HepG2 (cell line): Measurements from ENCODE around the gene FMNL1. TPM values are rescaled to one million over a fixed set of nuclear protein-coding genes. Genes with fewer than 3 reads are reported as not detected.

Experiments used
- CC2D1A ChIP-seq: sonication (generic); formaldehyde crosslinking; IDR thresholded peaks from 2 replicates; pipeline ENCODE4 v1.8.1; 2023; ENCODE audit warnings: mild to moderate bottlenecking, missing genetic modification reagents
- KLF6 ChIP-seq: IDR thresholded peaks from 2 replicates; pipeline ENCODE4 v1.8.0; 2016; ENCODE audit warnings: missing biosample characterization, missing genetic modification reagents
- MTA1 ChIP-seq: sonication (generic); formaldehyde crosslinking; IDR thresholded peaks from 2 replicates; pipeline ENCODE4 v1.4.0; 2020; ENCODE audit warnings: missing genetic modification reagents, mild to moderate bottlenecking, borderline replicate concordance
- NFRKB ChIP-seq: fragments of 450-650 bp; IDR thresholded peaks from 2 replicates; pipeline ENCODE4 v1.6.1; 2017
- NR3C1 ChIP-seq: sonication (generic); formaldehyde crosslinking; IDR thresholded peaks from 2 replicates; pipeline ENCODE4 v1.4.0; 2020; ENCODE audit warnings: missing genetic modification reagents
- RNF2 ChIP-seq: fragments of 450-650 bp; conservative IDR thresholded peaks from 2 replicates; pipeline ENCODE4 v1.6.1; 2016; ENCODE audit warnings: low read depth
- SP1 ChIP-seq, 2 experiments: fragments of 450-650 bp in 1 of 2; sonication (generic) in 1 of 2; formaldehyde crosslinking in 1 of 2; IDR thresholded peaks; 2 replicates each; pipeline versions ENCODE4 v1.4.0 to v1.6.1; 2016 to 2020; ENCODE audit warnings: missing genetic modification reagents in 1 of 2
- TAF1 ChIP-seq: sonication (generic); formaldehyde crosslinking; IDR thresholded peaks from 2 replicates; pipeline ENCODE4 v1.4.0; 2020; ENCODE audit warnings: missing genetic modification reagents
- TEAD3 ChIP-seq: optimal IDR thresholded peaks from 2 replicates; pipeline ENCODE3; 2016; ENCODE audit warnings: borderline replicate concordance
- TMF1 ChIP-seq: sonication (generic); formaldehyde crosslinking; IDR thresholded peaks from 2 replicates; pipeline ENCODE4 v1.8.1; 2022; ENCODE audit warnings: low read depth, missing genetic modification reagents
- ZC3H13 ChIP-seq: sonication (generic); formaldehyde crosslinking; IDR thresholded peaks from 2 replicates; pipeline ENCODE4 v1.8.1; 2023; ENCODE audit warnings: mild to moderate bottlenecking, missing genetic modification reagents, moderate library complexity
- ZNF282 ChIP-seq: fragments of 450-650 bp; IDR thresholded peaks from 2 replicates; pipeline ENCODE4 v1.6.1; 2018; ENCODE audit not compliant: partially characterized antibody
- ZNF329 ChIP-seq: sonication (generic); formaldehyde crosslinking; IDR thresholded peaks from 2 replicates; pipeline ENCODE4 v1.9.0; 2021; ENCODE audit warnings: low read depth, mild to moderate bottlenecking, missing genetic modification reagents
- ZNF549 ChIP-seq: sonication (generic); formaldehyde crosslinking; IDR thresholded peaks from 2 replicates; pipeline ENCODE4 v1.5.0; 2020; ENCODE audit warnings: missing genetic modification reagents
- ZNF678 ChIP-seq: sonication (generic); formaldehyde crosslinking; IDR thresholded peaks from 2 replicates; pipeline ENCODE4 v1.4.0; 2020; ENCODE audit warnings: mild to moderate bottlenecking, missing genetic modification reagents
- ZNF776 ChIP-seq: sonication (generic); formaldehyde crosslinking; IDR thresholded peaks from 2 replicates; pipeline ENCODE4 v1.4.0; 2020; ENCODE audit warnings: mild to moderate bottlenecking, missing genetic modification reagents
- ZNF878 ChIP-seq: sonication (generic); formaldehyde crosslinking; IDR thresholded peaks from 2 replicates; pipeline ENCODE4 v1.8.1; 2023; ENCODE audit warnings: mild to moderate bottlenecking, missing genetic modification reagents, moderate library complexity
- ZSCAN20 ChIP-seq: sonication (generic); formaldehyde crosslinking; IDR thresholded peaks from 2 replicates; pipeline ENCODE4 v1.4.0; 2020; ENCODE audit warnings: missing genetic modification reagents, mild to moderate bottlenecking, borderline replicate concordance
- polyA plus RNA-seq, 8 experiments: library from polyadenylated mRNA; depleted of rRNA in 3 of 8; stranded (reverse) in 7 of 8; unstranded in 1 of 8; fragments of >200 nt; fragmentation: Illumina TruSeq in 4 of 8; extraction: Trizol in 4 of 8; gene quantifications; 2 replicates each; pipeline versions ENCODE4 v1.2.1 to v1.2.3, GENCODE V29; 2011 to 2016; ENCODE audit warnings: low read depth in 4 of 8, missing spikeins in 1 of 8, mixed read lengths in 1 of 8; ENCODE audit not compliant: insufficient read depth in 1 of 8
- total RNA-seq, 5 experiments: library from RNA; depleted of rRNA; stranded (reverse); fragments of >200 nt; fragmentation: Illumina TruSeq; extraction: Trizol; gene quantifications; 2 replicates each; pipeline ENCODE4 v1.2.3, GENCODE V29; 2016; ENCODE audit warnings: low read depth in 1 of 5
- TF ChIP-seq, protein P1 (sequence below): sonication (generic); formaldehyde crosslinking; IDR thresholded peaks from 2 replicates; pipeline ENCODE4 v1.4.0; 2020; ENCODE audit warnings: missing genetic modification reagents, borderline replicate concordance
- TF ChIP-seq, protein P2 (sequence below): sonication (generic); formaldehyde crosslinking; IDR thresholded peaks from 2 replicates; pipeline ENCODE4 v1.4.0; 2020; ENCODE audit warnings: missing genetic modification reagents, mild to moderate bottlenecking, borderline replicate concordance
- TF ChIP-seq, protein P3 (sequence below): IDR thresholded peaks from 2 replicates; pipeline ENCODE4 v1.6.1; 2016; ENCODE audit warnings: low read depth, borderline replicate concordance
- TF ChIP-seq, protein P4 (sequence below): sonication (generic); formaldehyde crosslinking; IDR thresholded peaks from 2 replicates; pipeline ENCODE4 v1.4.0; 2020; ENCODE audit warnings: low read depth, mild to moderate bottlenecking, missing genetic modification reagents
- TF ChIP-seq, protein P5 (sequence below): sonication (generic); formaldehyde crosslinking; IDR thresholded peaks from 2 replicates; pipeline ENCODE4 v1.4.0; 2020; ENCODE audit warnings: missing genetic modification reagents; ENCODE audit errors: not compliant biosample characterization

Gene FMNL1
- total and polyA plus RNA-seq, 2 of the 13 experiments (the other 11 are each of a cell fraction or from before 2014, with no cell fraction given): 0.53 to 0.70 TPM

DNA sequence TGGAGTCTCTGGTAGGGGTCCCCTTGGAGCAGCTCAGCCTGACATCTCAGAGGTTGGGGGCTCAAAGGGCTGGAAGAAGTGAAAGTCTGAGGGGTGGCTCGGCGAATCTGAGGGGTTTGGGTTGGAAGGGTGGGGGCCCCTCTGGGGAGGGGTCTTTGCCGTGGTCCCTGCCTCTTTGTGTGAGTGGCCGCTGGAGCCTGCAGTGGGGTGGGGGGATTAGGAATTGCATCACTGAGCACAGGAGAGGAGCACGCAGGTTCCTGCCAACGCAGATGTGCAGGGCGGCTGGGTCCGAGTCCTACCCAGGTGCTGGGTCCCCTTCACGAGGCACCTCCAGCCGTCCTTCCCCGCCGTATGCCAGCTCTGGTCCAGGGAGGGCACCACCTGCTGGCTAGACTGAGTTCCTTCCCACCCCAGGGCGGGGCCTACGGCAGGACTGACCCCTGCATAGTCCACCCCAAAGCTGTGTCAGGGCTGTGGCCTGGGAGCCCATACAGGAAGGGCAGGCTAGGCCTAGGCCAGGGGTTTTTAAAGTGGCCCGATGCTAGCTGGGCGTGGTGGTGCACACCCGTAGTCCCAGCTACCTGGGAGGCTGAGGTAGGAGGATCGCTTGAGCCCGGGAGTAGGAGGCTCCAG, 9.9 kb downstream of the FMNL1 start (continued):
- TF ChIP-seq, protein P1, sequence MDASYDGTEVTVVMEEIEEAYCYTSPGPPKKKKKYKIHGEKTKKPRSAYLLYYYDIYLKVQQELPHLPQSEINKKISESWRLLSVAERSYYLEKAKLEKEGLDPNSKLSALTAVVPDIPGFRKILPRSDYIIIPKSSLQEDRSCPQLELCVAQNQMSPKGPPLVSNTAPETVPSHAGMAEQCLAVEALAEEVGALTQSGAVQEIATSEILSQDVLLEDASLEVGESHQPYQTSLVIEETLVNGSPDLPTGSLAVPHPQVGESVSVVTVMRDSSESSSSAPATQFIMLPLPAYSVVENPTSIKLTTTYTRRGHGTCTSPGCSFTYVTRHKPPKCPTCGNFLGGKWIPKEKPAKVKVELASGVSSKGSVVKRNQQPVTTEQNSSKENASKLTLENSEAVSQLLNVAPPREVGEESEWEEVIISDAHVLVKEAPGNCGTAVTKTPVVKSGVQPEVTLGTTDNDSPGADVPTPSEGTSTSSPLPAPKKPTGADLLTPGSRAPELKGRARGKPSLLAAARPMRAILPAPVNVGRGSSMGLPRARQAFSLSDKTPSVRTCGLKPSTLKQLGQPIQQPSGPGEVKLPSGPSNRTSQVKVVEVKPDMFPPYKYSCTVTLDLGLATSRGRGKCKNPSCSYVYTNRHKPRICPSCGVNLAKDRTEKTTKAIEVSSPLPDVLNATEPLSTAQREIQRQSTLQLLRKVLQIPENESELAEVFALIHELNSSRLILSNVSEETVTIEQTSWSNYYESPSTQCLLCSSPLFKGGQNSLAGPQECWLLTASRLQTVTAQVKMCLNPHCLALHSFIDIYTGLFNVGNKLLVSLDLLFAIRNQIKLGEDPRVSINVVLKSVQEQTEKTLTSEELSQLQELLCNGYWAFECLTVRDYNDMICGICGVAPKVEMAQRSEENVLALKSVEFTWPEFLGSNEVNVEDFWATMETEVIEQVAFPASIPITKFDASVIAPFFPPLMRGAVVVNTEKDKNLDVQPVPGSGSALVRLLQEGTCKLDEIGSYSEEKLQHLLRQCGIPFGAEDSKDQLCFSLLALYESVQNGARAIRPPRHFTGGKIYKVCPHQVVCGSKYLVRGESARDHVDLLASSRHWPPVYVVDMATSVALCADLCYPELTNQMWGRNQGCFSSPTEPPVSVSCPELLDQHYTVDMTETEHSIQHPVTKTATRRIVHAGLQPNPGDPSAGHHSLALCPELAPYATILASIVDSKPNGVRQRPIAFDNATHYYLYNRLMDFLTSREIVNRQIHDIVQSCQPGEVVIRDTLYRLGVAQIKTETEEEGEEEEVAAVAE (CRISPR knock-in tag): no peak
- no peak for TF ChIP-seq NR3C1 (CRISPR knock-in tag)
- peak; percentile 48; the same call in 1 of the 2 replicates for TF ChIP-seq ZSCAN20 (CRISPR knock-in tag)
- TF ChIP-seq ZC3H13 (CRISPR knock-in tag): no peak
- TF ChIP-seq ZNF549 (CRISPR knock-in tag): no peak
- no peak for TF ChIP-seq KLF6 (CRISPR knock-in tag)
- TF ChIP-seq ZNF329 (CRISPR knock-in tag): no peak
- TF ChIP-seq SP1 (IDR thresholded peaks at IDR 0.05): no peak
- peak; percentile 77 for TF ChIP-seq SP1 (CRISPR knock-in tag; IDR thresholded peaks at IDR 0.05)
- TF ChIP-seq ZNF282: no peak
- TF ChIP-seq, protein P2, sequence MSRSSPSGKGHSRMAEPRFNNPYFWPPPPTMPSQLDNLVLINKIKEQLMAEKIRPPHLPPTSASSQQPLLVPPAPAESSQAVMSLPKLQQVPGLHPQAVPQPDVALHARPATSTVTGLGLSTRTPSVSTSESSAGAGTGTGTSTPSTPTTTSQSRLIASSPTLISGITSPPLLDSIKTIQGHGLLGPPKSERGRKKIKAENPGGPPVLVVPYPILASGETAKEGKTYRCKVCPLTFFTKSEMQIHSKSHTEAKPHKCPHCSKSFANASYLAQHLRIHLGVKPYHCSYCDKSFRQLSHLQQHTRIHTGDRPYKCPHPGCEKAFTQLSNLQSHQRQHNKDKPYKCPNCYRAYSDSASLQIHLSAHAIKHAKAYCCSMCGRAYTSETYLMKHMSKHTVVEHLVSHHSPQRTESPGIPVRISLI (CRISPR knock-in tag): peak; percentile 22; the same call in 1 of the 2 replicates
- TF ChIP-seq TMF1 (CRISPR knock-in tag): no peak
- no peak; the same call in 1 of the 2 replicates for TF ChIP-seq MTA1
- no peak for TF ChIP-seq CC2D1A
- no peak for TF ChIP-seq TAF1 (CRISPR knock-in tag)
- TF ChIP-seq ZNF878: 0 out of 2 replicates have a peak, but pooled peaks have one; percentile 25
- TF ChIP-seq, protein P3, sequence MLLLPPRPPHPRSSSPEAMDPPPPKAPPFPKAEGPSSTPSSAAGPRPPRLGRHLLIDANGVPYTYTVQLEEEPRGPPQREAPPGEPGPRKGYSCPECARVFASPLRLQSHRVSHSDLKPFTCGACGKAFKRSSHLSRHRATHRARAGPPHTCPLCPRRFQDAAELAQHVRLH (CRISPR knock-in tag): peak; percentile 72; the same call in 1 of the 2 replicates
- TF ChIP-seq ZNF776: peak; percentile 75
- no peak for TF ChIP-seq ZNF678
- TF ChIP-seq RNF2: no peak
- TF ChIP-seq, protein P4, sequence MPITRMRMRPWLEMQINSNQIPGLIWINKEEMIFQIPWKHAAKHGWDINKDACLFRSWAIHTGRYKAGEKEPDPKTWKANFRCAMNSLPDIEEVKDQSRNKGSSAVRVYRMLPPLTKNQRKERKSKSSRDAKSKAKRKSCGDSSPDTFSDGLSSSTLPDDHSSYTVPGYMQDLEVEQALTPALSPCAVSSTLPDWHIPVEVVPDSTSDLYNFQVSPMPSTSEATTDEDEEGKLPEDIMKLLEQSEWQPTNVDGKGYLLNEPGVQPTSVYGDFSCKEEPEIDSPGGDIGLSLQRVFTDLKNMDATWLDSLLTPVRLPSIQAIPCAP (CRISPR knock-in tag): no peak
- TF ChIP-seq, protein P5, sequence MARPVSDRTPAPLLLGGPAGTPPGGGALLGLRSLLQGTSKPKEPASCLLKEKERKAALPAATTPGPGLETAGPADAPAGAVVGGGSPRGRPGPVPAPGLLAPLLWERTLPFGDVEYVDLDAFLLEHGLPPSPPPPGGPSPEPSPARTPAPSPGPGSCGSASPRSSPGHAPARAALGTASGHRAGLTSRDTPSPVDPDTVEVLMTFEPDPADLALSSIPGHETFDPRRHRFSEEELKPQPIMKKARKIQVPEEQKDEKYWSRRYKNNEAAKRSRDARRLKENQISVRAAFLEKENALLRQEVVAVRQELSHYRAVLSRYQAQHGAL (CRISPR knock-in tag): no peak
- no peak for TF ChIP-seq NFRKB
- peak; percentile 64 for TF ChIP-seq TEAD3 (CRISPR knock-in tag)
